Measurements from ENCODE around the gene SUSD6. TPM values are rescaled to one million over a fixed set of nuclear protein-coding genes. Genes with fewer than 3 reads are reported as not detected.

SUSD6 gene
- total and polyA plus RNA-seq, 9 of the 15 experiments (the other 6 are each of a cell fraction or from before 2014, with no cell fraction given), result 2.9 to 20.7 (median 5.6) TPM

- TF ChIP-seq, protein P1, sequence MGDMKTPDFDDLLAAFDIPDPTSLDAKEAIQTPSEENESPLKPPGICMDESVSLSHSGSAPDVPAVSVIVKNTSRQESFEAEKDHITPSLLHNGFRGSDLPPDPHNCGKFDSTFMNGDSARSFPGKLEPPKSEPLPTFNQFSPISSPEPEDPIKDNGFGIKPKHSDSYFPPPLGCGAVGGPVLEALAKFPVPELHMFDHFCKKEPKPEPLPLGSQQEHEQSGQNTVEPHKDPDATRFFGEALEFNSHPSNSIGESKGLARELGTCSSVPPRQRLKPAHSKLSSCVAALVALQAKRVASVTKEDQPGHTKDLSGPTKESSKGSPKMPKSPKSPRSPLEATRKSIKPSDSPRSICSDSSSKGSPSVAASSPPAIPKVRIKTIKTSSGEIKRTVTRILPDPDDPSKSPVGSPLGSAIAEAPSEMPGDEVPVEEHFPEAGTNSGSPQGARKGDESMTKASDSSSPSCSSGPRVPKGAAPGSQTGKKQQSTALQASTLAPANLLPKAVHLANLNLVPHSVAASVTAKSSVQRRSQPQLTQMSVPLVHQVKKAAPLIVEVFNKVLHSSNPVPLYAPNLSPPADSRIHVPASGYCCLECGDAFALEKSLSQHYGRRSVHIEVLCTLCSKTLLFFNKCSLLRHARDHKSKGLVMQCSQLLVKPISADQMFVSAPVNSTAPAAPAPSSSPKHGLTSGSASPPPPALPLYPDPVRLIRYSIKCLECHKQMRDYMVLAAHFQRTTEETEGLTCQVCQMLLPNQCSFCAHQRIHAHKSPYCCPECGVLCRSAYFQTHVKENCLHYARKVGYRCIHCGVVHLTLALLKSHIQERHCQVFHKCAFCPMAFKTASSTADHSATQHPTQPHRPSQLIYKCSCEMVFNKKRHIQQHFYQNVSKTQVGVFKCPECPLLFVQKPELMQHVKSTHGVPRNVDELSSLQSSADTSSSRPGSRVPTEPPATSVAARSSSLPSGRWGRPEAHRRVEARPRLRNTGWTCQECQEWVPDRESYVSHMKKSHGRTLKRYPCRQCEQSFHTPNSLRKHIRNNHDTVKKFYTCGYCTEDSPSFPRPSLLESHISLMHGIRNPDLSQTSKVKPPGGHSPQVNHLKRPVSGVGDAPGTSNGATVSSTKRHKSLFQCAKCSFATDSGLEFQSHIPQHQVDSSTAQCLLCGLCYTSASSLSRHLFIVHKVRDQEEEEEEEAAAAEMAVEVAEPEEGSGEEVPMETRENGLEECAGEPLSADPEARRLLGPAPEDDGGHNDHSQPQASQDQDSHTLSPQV (IDR thresholded peaks at IDR 0.05), result peak; percentile 95
- TF ChIP-seq ZBTB26 (CRISPR knock-in tag; IDR thresholded peaks at IDR 0.05) (no peak), SMARCA5 (IDR thresholded peaks at IDR 0.05) (no peak), SNIP1 (IDR thresholded peaks at IDR 0.05; ENCODE audit: low read depth) (no peak), HOXB6 (CRISPR knock-in tag; IDR thresholded peaks at IDR 0.05; ENCODE audit: borderline replicate concordance) (no peak), ATF7 (IDR thresholded peaks at IDR 0.05) (no peak), CLOCK (CRISPR knock-in tag; IDR thresholded peaks at IDR 0.05; ENCODE audit: borderline replicate concordance) (no peak), TEAD2 (tag; IDR thresholded peaks at IDR 0.05) (no peak), SAFB2 (IDR thresholded peaks at IDR 0.05; ENCODE audit: borderline replicate concordance, low read depth, low read length, severe bottlenecking) (no peak), JUND (IDR thresholded peaks at IDR 0.05; ENCODE audit: borderline replicate concordance, low read depth, low read length) (peak; percentile 63; the same call in 1 of the 2 replicates), JUND (tag; IDR thresholded peaks at IDR 0.05; ENCODE audit: borderline replicate concordance, low read depth, low read length) (peak; percentile 60; the same call in 1 of the 3 replicates), ZFP36 (IDR thresholded peaks at IDR 0.05; ENCODE audit: low read depth, low read length, partially characterized antibody) (no peak), RB1 (IDR thresholded peaks at IDR 0.05; ENCODE audit: low read depth) (0 out of 2 replicates have a peak, but pooled peaks have one; percentile 20), NFIC (IDR thresholded peaks at IDR 0.05) (peak; percentile 61), RNF2 (IDR thresholded peaks at IDR 0.05) (peak; percentile 60; the same call in 1 of the 2 replicates), ZNF239 (CRISPR knock-in tag; IDR thresholded peaks at IDR 0.05) (no peak), ZNF134 (CRISPR knock-in tag; conservative IDR thresholded peaks at IDR 0.05) (no peak), ELK1 (CRISPR knock-in tag; IDR thresholded peaks at IDR 0.05) (no peak), ZNF695 (CRISPR knock-in tag; IDR thresholded peaks at IDR 0.05) (no peak)
- TF ChIP-seq, protein P2, sequence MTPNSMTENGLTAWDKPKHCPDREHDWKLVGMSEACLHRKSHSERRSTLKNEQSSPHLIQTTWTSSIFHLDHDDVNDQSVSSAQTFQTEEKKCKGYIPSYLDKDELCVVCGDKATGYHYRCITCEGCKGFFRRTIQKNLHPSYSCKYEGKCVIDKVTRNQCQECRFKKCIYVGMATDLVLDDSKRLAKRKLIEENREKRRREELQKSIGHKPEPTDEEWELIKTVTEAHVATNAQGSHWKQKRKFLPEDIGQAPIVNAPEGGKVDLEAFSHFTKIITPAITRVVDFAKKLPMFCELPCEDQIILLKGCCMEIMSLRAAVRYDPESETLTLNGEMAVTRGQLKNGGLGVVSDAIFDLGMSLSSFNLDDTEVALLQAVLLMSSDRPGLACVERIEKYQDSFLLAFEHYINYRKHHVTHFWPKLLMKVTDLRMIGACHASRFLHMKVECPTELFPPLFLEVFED (CRISPR knock-in tag; conservative IDR thresholded peaks at IDR 0.05), result no peak
These were observed 90.5 kb downstream of the SUSD6 start (continued) for GRCh38 chr14:69701857-69702256.
